Activated CD4-positive, alpha-beta T cell treated with anti-CD3 and anti-CD28 coated beads, Interleukin-2, Interleukin-4, amounts not matched to agents 100 ng/mL and 50 ng/mL, durations not matched to agents 16 hours and 8 hours (primary cell): ENCODE data around the gene KLHL29.

Source experiments
- DNase-seq: peaks from one replicate; pipeline ENCODE4 v3.0.0-alpha.2; 2020; ENCODE audit warnings: low spot score

The KLHL29 gene

GRCh38 chr2:23449413-23449812 is 64.4 kb downstream of the KLHL29 start:
- no peak for DNase-seq

- DNase-seq: no peak
Observed at GRCh38 chr2:23449831-23450331, 64.9 kb downstream of the KLHL29 start.

GRCh38 chr2:23452372-23452771 is 67.4 kb downstream of the KLHL29 start:
- DNase-seq: no peak

- no peak for DNase-seq
Observed at GRCh38 chr2:23452853-23453420, 68.0 kb downstream of the KLHL29 start.

GRCh38 chr2:23453432-23453831 is 68.5 kb downstream of the KLHL29 start:
- DNase-seq: no peak

- no peak for DNase-seq
Observed at GRCh38 chr2:23453836-23454460, 69.0 kb downstream of the KLHL29 start.

GRCh38 chr2:23454501-23455120 is 69.6 kb downstream of the KLHL29 start:
- DNase-seq: no peak

GRCh38 chr2:23456396-23456795 is 71.4 kb downstream of the KLHL29 start:
- no peak for DNase-seq

GRCh38 chr2:23456881-23457760 is 72.1 kb downstream of the KLHL29 start:
- no peak for DNase-seq

GRCh38 chr2:23457990-23458682 is 73.2 kb downstream of the KLHL29 start:
- no peak for DNase-seq

- DNase-seq: no peak
Observed at GRCh38 chr2:23459032-23459431, 74.1 kb downstream of the KLHL29 start.

- no peak for DNase-seq
Observed at GRCh38 chr2:23460228-23460627, 75.2 kb downstream of the KLHL29 start.

GRCh38 chr2:23460993-23461392 is 76.0 kb downstream of the KLHL29 start:
- no peak for DNase-seq

GRCh38 chr2:23464156-23464555 is 79.2 kb downstream of the KLHL29 start:
- no peak for DNase-seq

- DNase-seq: no peak
Observed at GRCh38 chr2:23464905-23465537, 80.0 kb downstream of the KLHL29 start.

GRCh38 chr2:23465936-23466335 is 81.0 kb downstream of the KLHL29 start:
- DNase-seq: no peak

- DNase-seq: no peak
Observed at GRCh38 chr2:23467618-23468017, 82.6 kb downstream of the KLHL29 start.

GRCh38 chr2:23468474-23469141 is 83.6 kb downstream of the KLHL29 start:
- no peak for DNase-seq

- no peak for DNase-seq
Observed at GRCh38 chr2:23469142-23469540, 84.2 kb downstream of the KLHL29 start.

- DNase-seq: no peak
Observed at GRCh38 chr2:23475036-23475435, 90.1 kb downstream of the KLHL29 start.

GRCh38 chr2:23475473-23475872 is 90.5 kb downstream of the KLHL29 start:
- no peak for DNase-seq
